AG10803 (cell line): ENCODE measurements around the gene CDC5L.

ENCODE experiments used
- DNase-seq: peaks from one replicate; pipeline ENCODE4 v3.0.0; 2010; ENCODE audit warnings: low read depth
- H3K4me3 ChIP-seq: 2 replicates; pipeline ENCODE4 v1.5.1; 2011; ENCODE audit warnings: mild to moderate bottlenecking, low read length, control low read depth
- TF ChIP-seq, protein P1 (sequence below): conservative IDR thresholded peaks from 2 replicates; pipeline ENCODE4 v1.5.1; 2011; ENCODE audit warnings: mild to moderate bottlenecking, low read length, control low read depth, inconsistent platforms

Gene CDC5L

DNA sequence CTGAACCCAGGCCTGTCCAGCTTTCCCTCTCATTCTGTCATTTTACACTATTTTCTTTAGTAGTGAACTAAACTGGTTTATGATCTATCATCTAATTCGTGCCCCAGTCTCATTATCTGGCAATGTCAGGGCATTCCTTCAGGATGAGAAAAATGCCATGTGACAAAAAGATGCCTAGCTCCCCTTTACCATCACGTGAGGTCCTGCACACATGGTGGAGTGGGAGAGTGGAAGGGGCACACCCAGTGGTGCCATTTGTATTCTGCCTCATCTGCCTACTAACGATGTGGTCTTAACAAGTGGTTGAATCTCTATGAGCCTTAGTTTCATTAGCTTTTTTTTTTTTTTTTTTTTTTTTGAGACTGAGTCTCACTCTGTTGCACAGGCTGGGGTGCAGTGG, 41.2 kb downstream of the CDC5L start:
- TF ChIP-seq, protein P1, sequence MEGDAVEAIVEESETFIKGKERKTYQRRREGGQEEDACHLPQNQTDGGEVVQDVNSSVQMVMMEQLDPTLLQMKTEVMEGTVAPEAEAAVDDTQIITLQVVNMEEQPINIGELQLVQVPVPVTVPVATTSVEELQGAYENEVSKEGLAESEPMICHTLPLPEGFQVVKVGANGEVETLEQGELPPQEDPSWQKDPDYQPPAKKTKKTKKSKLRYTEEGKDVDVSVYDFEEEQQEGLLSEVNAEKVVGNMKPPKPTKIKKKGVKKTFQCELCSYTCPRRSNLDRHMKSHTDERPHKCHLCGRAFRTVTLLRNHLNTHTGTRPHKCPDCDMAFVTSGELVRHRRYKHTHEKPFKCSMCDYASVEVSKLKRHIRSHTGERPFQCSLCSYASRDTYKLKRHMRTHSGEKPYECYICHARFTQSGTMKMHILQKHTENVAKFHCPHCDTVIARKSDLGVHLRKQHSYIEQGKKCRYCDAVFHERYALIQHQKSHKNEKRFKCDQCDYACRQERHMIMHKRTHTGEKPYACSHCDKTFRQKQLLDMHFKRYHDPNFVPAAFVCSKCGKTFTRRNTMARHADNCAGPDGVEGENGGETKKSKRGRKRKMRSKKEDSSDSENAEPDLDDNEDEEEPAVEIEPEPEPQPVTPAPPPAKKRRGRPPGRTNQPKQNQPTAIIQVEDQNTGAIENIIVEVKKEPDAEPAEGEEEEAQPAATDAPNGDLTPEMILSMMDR: no peak
- H3K4me3 ChIP-seq: no peak overlapping the region
- peak; percentile 78 for DNase-seq

DNA sequence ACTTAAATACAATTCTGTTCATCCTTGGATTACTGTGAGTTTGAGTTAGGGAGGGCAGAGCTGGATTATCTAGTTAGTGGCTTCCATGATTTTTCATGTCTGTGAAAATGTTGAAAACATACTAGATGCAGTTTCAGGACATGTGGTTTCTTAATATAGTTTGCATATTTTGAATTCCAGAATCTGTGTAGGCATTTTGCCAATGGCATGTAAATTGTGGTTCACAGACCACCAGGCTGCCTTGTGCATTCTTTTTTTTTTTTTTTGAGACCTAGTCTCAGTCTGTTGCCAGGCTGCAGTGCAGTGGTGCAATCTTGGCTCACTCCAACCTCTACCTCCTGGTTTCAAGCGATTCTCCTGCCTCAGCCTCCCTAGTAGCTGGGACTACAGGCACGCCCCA, 42.8 kb downstream of the CDC5L start:
- DNase-seq: peak; percentile 80
- TF ChIP-seq, protein P1: no peak
- H3K4me3 ChIP-seq: no peak overlapping the region

DNA sequence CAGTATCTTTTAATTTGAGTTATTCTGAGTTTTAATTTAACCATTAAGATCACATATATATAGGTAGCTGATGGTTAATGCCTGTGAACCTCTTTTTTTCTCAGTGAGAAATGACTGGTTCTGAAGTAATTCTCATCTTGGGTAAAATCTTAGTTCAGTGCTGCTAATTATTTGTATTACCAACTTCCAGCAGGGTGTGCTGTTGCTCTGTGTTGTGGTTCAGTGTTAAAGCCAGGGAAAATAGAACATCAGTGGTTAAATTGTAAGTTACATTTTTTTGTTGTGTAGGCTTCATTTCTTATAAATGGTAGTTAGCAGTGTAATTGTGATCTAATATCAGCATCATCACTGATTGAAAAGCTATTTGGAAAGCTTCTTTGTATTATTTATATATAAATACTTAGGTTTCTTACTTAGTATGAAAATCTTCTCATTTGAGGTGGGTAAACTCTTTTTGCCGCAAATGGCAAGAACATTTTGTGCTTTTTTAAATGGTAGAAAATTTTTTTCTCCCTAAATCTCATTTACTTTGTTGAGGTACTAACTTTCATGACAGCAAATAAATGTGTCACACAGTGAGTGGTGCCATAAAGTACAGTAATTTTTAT, 43.7 kb downstream of the CDC5L start:
- TF ChIP-seq, protein P1: peak; percentile 82
- DNase-seq: peak; percentile 76
- no peak overlapping the region for H3K4me3 ChIP-seq

DNA sequence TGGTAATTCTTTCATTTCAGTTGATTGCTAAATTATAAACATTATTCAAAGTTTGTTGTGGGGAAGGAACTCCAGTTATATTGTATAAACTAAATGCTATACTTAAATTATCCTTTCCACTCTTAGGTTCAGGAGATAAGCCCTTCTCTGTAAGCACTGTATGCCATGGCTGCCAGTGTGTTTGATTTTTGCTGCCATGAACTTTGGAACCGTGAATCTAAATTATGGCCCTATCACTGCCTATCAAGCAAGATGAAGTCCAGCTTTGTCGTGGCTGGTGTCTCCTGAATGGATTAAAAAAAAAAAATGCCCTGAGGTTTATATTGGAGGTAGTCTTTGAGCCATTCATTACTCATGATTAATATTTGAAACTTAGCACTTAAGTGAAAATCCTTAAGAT, 44.7 kb downstream of the CDC5L start:
- TF ChIP-seq, protein P1: no peak
- no peak overlapping the region for H3K4me3 ChIP-seq

DNA sequence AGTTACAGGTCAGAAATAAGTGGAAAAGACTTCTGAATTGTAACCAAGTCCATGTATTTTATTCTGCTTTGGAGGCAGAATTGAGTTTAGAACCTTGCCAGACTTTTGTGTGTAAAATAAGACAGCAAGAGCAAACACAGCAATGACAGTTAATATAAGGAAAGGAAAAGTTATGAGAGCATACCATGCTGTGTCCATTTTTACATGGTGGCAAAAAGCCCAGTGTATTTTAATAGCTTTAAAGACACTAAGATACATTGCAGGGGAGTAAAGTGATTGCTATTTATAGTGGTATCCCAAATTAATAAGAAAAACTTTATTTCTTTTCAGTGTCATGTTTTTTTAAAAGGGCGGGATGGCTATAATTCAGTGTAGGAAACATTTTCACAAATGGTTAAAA, 45.2 kb downstream of the CDC5L start:
- no peak for DNase-seq
- H3K4me3 ChIP-seq: no peak overlapping the region
- TF ChIP-seq, protein P1: no peak

More for the DNA sequence above, 44.7 kb downstream of the CDC5L start:
- DNase-seq: no peak

DNA sequence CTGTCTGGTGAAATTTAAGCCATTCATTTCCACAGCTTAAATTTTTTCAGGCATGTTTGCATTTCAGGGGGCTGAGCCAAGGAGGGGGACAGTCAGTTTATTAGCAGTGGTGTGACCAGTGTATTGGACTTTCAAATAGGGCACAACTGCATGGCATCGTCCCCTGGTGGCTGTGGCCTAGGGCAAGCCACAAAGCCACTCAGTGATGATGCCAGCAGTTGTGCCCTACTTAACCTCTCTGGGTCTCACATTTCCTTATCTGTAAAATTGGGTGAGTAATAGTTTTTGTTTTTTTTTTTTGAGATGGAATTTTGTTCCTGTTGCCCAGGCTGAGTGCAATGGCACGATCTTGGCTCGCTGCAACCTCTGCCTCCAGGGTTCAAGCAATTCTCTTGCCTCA, 48.0 kb downstream of the CDC5L start:
- TF ChIP-seq, protein P1: no peak
- H3K4me3 ChIP-seq: no peak overlapping the region
- no peak for DNase-seq

DNA sequence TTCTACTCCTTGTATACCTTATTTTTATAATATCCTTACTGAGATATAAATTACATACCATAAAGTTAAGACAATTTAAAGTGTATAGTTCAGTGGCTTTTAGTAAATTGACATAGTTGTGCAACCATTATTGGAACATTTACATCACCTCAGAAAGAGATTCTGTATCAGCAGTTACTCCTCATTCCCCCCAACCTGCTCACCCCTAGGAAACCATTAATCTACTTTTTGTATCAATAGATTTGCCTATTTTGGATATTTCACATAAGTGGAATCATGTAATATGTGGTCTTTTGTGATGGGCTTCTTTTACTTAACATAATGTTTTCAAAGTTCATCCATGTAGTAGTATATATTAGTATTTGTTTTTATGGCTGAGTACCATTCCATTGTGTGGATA, 51.3 kb downstream of the CDC5L start:
- no peak for DNase-seq
- TF ChIP-seq, protein P1: no peak
- H3K4me3 ChIP-seq: no peak overlapping the region
